Loucy (cell line): ENCODE measurements around the gene B4GALT2.

Experiments used
- CTCF ChIP-seq: fragments of 200-600 bp; sonication (generic); conservative IDR thresholded peaks from 2 replicates; pipeline ENCODE4 v1.5.1; 2014; ENCODE audit warnings: mild to moderate bottlenecking, antibody characterized with exemption, low read length
- EZH2phosphoT487 ChIP-seq: fragments of 200-600 bp; IDR thresholded peaks from 2 replicates; pipeline ENCODE4 v1.6.1; 2018; ENCODE audit warnings: antibody characterized with exemption, mild to moderate bottlenecking, moderate library complexity, borderline replicate concordance

GRCh38 chr1:44014365-44015104 is 35.5 kb downstream of the B4GALT2 start:
- TF ChIP-seq EZH2phosphoT487 = no peak
- no peak for TF ChIP-seq CTCF
